AG04450 (cell line): ENCODE data around the gene ST6GALNAC2. TPM values are rescaled to one million over a fixed set of nuclear protein-coding genes. Genes with fewer than 3 reads are reported as not detected.

Source experiments
- CTCF ChIA-PET: fragments of 300-600, 350-600 bp; formaldehyde crosslinking; extraction: SDS; loops from one replicate; lab custom pipeline; 2022; ENCODE audit warnings: antibody characterized with exemption, inconsistent platforms; lab: Charles Lee
- POLR2A ChIA-PET: fragments of 350-600 bp; formaldehyde crosslinking; extraction: SDS; loops from one replicate; lab custom pipeline; 2021; ENCODE audit warnings: antibody characterized with exemption, inconsistent platforms; lab: Yijun Ruan, JAX
- DNase-seq: peaks from one replicate; pipeline ENCODE4 v3.0.0-alpha.2; 2011; ENCODE audit warnings: low read depth, low spot score
- H3K27ac ChIP-seq: one replicate; pipeline ENCODE4 v1.5.1; 2012; ENCODE audit warnings: low read depth, low read length, control low read depth
- H3K27me3 ChIP-seq: one replicate; pipeline ENCODE4 v1.6.0; 2012; ENCODE audit warnings: low read length; ENCODE audit not compliant: control insufficient read depth, insufficient read depth
- H3K4me3 ChIP-seq: 2 replicates; pipeline ENCODE4 v1.5.1; 2011; ENCODE audit warnings: mild to moderate bottlenecking, low read depth, low read length, control low read depth
- H3K9me3 ChIP-seq: 2 replicates; pipeline ENCODE4 v1.5.1; 2012; ENCODE audit warnings: low read length; ENCODE audit not compliant: control insufficient read depth, insufficient read depth
- CTCF ChIP-seq: IDR thresholded peaks from 2 replicates; pipeline ENCODE4 v1.5.1; 2011; ENCODE audit warnings: low read depth, low read length, control low read depth, inconsistent platforms
- polyA plus RNA-seq: library from polyadenylated mRNA; depleted of rRNA; stranded (reverse); fragments of >200 nt; gene quantifications from 2 replicates; pipeline ENCODE4 v1.2.3, GENCODE V29; 2011

ST6GALNAC2 gene
- polyA plus RNA-seq, 1 experiment = 0.36 TPM

- no peak overlapping the region for H3K27ac ChIP-seq
- H3K4me3 ChIP-seq = no peak overlapping the region
- POLR2A ChIA-PET = interaction anchor here (0.6 to 1.2 kb wide), 3 partner anchors 22 to 117 kb away, joined by 3 to 8 read pairs (median 3); no protein-coding TSS in a partner anchor
- H3K9me3 ChIP-seq = no peaks in the 10 kb centered on the region
- no peak for DNase-seq
- CTCF ChIA-PET = interaction anchor here (1.3 to 2.2 kb wide), 3 partner anchors 10 to 83 kb away, joined by 4 to 10 read pairs (median 5); partner anchors contain the start of gene AANAT
- TF ChIP-seq CTCF = no peak
- no peaks in the 10 kb centered on the region for H3K27me3 ChIP-seq
Measured at GRCh38 chr17:76550712-76551615, 34.7 kb downstream of the ST6GALNAC2 start.

GRCh38 chr17:76549539-76549938, 36.1 kb downstream of the ST6GALNAC2 start:
- H3K9me3 ChIP-seq = no peaks in the 10 kb centered on the region
- no peak overlapping the region for H3K27ac ChIP-seq
- peaks cover 2% of the 10 kb centered on the region for H3K27me3 ChIP-seq
- H3K4me3 ChIP-seq = no peak overlapping the region
- ChIA-PET CTCF (interaction anchor here (1.3 to 1.6 kb wide), 2 partner anchors 10 to 27 kb away, joined by 5 to 8 read pairs; partner anchors contain the start of gene PRCD), POLR2A (interaction anchor here (0.7 kb wide), 1 partner anchor 180 kb away, joined by 3 read pairs; no protein-coding TSS in a partner anchor)
- no peak for DNase-seq
- no peak for TF ChIP-seq CTCF

- no peak for TF ChIP-seq CTCF
- ChIA-PET POLR2A (no interaction called here), CTCF (interaction anchor here (1.3 to 1.6 kb wide), 2 partner anchors 9 to 27 kb away, joined by 5 to 8 read pairs; partner anchors contain the start of gene PRCD)
- H3K27me3 ChIP-seq = peaks cover 2% of the 10 kb centered on the region
- H3K4me3 ChIP-seq = no peak overlapping the region
- no peak overlapping the region for H3K27ac ChIP-seq
- no peaks in the 10 kb centered on the region for H3K9me3 ChIP-seq
- no peak for DNase-seq
Measured at GRCh38 chr17:76549215-76549518, 36.5 kb downstream of the ST6GALNAC2 start.

GRCh38 chr17:76548378-76549214, 37.1 kb downstream of the ST6GALNAC2 start:
- H3K27ac ChIP-seq = no peak overlapping the region
- H3K27me3 ChIP-seq = peaks cover 2% of the 10 kb centered on the region
- CTCF ChIA-PET = interaction anchor here (1.3 to 1.6 kb wide), 2 partner anchors 9 to 26 kb away, joined by 5 to 8 read pairs; partner anchors contain the start of gene PRCD
- no peak for DNase-seq
- H3K9me3 ChIP-seq = no peaks in the 10 kb centered on the region
- POLR2A ChIA-PET = no interaction called here
- H3K4me3 ChIP-seq = no peak overlapping the region
- no peak for TF ChIP-seq CTCF
